ENCODE data around the gene NFYC. TPM values are rescaled to one million over a fixed set of nuclear protein-coding genes. Genes with fewer than 3 reads are reported as not detected.

Gene NFYC
- total and polyA plus RNA-seq, 2 of the 8 experiments (the other 6 are each of a cell fraction or from before 2014, with no cell fraction given): 54.1 to 124 TPM

- TF ChIP-seq CHD7 (IDR thresholded peaks at IDR 0.05; ENCODE audit: insufficient replicate concordance, low read length) (no peak), SIN3A (conservative IDR thresholded peaks at IDR 0.05 in 1 of 2, IDR thresholded peaks at IDR 0.05 in 1 of 2; ENCODE audit: low read depth in 1 of 2, low read length in 2 of 2) (0 out of 4 replicates have a peak, but pooled peaks of 1 of the 2 experiments have one; percentile 23), TEAD4 (IDR thresholded peaks at IDR 0.05; ENCODE audit: low read depth, low read length) (peak; percentile 38; the same call in 1 of the 2 replicates), POU5F1 (IDR thresholded peaks at IDR 0.05; ENCODE audit: low read depth, low read length) (no peak), EGR1 (IDR thresholded peaks at IDR 0.05; ENCODE audit: borderline replicate concordance, low read depth, low read length) (no peak), RNF2 (IDR thresholded peaks at IDR 0.05; ENCODE audit: borderline replicate concordance, low read depth, low read length, missing control alignments, poor library complexity, severe bottlenecking) (no peak), ZNF274 (IDR thresholded peaks at IDR 0.05; ENCODE audit: borderline replicate concordance, extremely low read depth, low read length) (no peak), POLR2AphosphoS5 (IDR thresholded peaks at IDR 0.05; ENCODE audit: low read depth, low read length) (peak; percentile 99)
Measured at GRCh38 chr1:40691538-40692428, at the start of gene NFYC (continued).
